ENCODE data around the gene RNU6-9. TPM values are rescaled to one million over a fixed set of nuclear protein-coding genes. Genes with fewer than 3 reads are reported as not detected.

The RNU6-9 gene
- total RNA-seq, 1 donor, result not detected

DNA sequence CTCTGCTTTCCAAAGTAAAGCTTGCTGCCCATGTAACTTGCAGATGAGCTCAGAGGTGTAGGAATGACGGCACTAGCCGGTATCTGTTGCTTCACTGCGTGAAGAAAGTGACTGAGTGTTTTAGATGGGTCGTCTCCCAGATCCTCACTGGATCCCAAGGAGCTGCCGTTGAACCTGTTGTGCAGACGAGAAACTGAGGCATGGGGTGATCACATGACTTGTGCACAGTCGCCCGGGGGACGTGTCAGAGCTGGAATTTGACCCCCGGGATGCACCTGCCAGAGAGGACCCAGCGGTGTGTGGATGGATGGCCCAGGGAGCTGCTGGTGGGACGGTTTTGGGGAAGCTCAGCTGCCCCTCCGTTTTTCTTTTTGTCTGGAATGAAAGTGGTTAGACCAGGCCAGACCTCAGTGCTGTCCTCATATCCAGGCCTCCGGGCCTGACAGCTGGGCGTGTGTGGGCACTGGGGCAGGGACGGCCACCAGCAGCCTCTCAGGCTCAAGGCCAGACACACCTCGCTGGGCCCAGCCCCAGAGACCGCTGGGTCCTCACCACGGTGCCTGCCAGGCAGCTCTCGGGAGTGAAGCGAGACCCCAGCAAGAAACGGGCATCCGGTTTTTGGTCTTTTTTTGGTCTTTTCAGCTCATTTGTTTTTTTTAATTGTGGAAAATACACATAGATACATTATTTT lies 45.1 kb downstream of the RNU6-9 start:
- Histone ChIP-seq H3K79me2 (ENCODE audit: insufficient read depth, low read length) (peaks cover 58% of the 10 kb centered on the region), H2AFZ (ENCODE audit: low read length) (no peak overlapping the region), H3K4me3 (ENCODE audit: insufficient read depth, low read length) (no peak overlapping the region), H3K27ac (ENCODE audit: low read depth, low read length) (no peak overlapping the region), H3K9me3 (ENCODE audit: low read depth, low read length) (no peaks in the 10 kb centered on the region), H3K4me2 (ENCODE audit: insufficient read depth, low read length) (no peak overlapping the region), H3K36me3 (ENCODE audit: insufficient read depth, low read length) (peaks cover 2% of the 10 kb centered on the region), H3K27me3 (ENCODE audit: insufficient read depth, low read length) (no peaks in the 10 kb centered on the region), H4K20me1 (ENCODE audit: insufficient read depth, low read length) (peaks cover 27% of the 10 kb centered on the region), H3K4me1 (ENCODE audit: insufficient read depth, low read length) (peaks cover 20% of the 10 kb centered on the region)
- DNase-seq (ENCODE audit: insufficient read length, low spot score, missing footprints), result no peak
- TF ChIP-seq, protein P1, sequence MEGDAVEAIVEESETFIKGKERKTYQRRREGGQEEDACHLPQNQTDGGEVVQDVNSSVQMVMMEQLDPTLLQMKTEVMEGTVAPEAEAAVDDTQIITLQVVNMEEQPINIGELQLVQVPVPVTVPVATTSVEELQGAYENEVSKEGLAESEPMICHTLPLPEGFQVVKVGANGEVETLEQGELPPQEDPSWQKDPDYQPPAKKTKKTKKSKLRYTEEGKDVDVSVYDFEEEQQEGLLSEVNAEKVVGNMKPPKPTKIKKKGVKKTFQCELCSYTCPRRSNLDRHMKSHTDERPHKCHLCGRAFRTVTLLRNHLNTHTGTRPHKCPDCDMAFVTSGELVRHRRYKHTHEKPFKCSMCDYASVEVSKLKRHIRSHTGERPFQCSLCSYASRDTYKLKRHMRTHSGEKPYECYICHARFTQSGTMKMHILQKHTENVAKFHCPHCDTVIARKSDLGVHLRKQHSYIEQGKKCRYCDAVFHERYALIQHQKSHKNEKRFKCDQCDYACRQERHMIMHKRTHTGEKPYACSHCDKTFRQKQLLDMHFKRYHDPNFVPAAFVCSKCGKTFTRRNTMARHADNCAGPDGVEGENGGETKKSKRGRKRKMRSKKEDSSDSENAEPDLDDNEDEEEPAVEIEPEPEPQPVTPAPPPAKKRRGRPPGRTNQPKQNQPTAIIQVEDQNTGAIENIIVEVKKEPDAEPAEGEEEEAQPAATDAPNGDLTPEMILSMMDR (IDR thresholded peaks at IDR 0.05; ENCODE audit: extremely low read depth, low read depth, low read length), result no peak

DNA sequence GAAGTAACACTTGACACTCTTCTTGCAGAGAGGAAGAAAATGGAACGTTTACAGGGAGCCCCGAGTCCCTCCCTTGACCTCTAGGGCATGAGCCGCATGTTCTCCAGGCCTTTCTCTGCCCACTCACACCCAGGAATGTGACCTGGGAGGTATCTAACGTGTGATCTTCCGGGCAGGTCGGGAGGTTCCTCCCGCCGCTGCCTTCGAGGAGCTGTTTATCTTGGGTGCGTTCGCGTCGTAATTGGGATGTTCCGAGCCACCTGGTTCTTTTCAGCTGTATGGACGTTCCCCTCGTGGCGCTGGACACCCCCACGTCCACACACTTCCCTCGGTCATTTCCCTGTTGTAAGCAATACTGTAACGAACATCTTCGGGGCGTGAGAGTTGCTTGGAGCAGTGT lies 46.2 kb downstream of the RNU6-9 start:
- Histone ChIP-seq H3K79me2 (ENCODE audit: insufficient read depth, low read length) (peaks cover 55% of the 10 kb centered on the region), H3K36me3 (ENCODE audit: insufficient read depth, low read length) (peaks cover 2% of the 10 kb centered on the region), H3K27ac (ENCODE audit: low read depth, low read length) (no peak overlapping the region)

DNA sequence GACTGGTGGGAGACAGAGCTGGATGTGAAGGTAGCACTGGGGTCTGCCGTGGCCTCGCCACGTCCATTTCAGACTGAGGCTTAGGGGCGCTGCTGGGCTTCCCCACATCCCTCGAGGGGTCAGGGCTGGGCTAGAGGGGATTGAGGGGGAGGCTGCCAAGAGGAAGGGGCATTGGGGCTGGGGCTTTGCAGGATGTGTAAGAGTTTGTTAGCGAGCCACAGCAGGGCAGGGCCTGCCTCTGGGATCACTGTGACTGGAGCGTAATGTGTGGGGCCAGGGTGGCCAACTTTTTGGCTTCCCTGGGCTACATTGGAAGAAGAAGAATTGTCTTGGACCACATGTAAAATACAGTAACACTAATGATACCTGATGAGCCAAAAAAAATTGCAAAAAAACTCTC lies 46.6 kb downstream of the RNU6-9 start:
- Histone ChIP-seq H3K4me1 (ENCODE audit: insufficient read depth, low read length) (peaks cover 12% of the 10 kb centered on the region), H3K36me3 (ENCODE audit: insufficient read depth, low read length) (peaks cover 2% of the 10 kb centered on the region), H2AFZ (ENCODE audit: low read length) (no peak overlapping the region), H3K4me3 (ENCODE audit: insufficient read depth, low read length) (no peak overlapping the region), H3K79me2 (ENCODE audit: insufficient read depth, low read length) (peaks cover 52% of the 10 kb centered on the region), H3K9me3 (ENCODE audit: low read depth, low read length) (no peaks in the 10 kb centered on the region), H3K27me3 (ENCODE audit: insufficient read depth, low read length) (no peaks in the 10 kb centered on the region), H3K4me2 (ENCODE audit: insufficient read depth, low read length) (no peak overlapping the region), H4K20me1 (ENCODE audit: insufficient read depth, low read length) (peaks cover 35% of the 10 kb centered on the region), H3K27ac (ENCODE audit: low read depth, low read length) (peak overlapping the region; percentile 50)
- TF ChIP-seq, protein P1 (IDR thresholded peaks at IDR 0.05; ENCODE audit: extremely low read depth, low read depth, low read length), result no peak
- no peak for DNase-seq (ENCODE audit: insufficient read length, low spot score, missing footprints)

More for the DNA sequence above, 46.2 kb downstream of the RNU6-9 start:
- Histone ChIP-seq H3K4me3 (ENCODE audit: insufficient read depth, low read length) (no peak overlapping the region), H3K4me1 (ENCODE audit: insufficient read depth, low read length) (peaks cover 12% of the 10 kb centered on the region), H3K27me3 (ENCODE audit: insufficient read depth, low read length) (no peaks in the 10 kb centered on the region), H3K9me3 (ENCODE audit: low read depth, low read length) (no peaks in the 10 kb centered on the region), H2AFZ (ENCODE audit: low read length) (no peak overlapping the region), H4K20me1 (ENCODE audit: insufficient read depth, low read length) (peaks cover 30% of the 10 kb centered on the region), H3K4me2 (ENCODE audit: insufficient read depth, low read length) (no peak overlapping the region)
- no peak for DNase-seq (ENCODE audit: insufficient read length, low spot score, missing footprints)
- TF ChIP-seq, protein P1 (IDR thresholded peaks at IDR 0.05; ENCODE audit: extremely low read depth, low read depth, low read length), result no peak

GRCh38 chr19:940591-941291 lies 47.5 kb downstream of the RNU6-9 start:
- peaks cover 2% of the 10 kb centered on the region for H3K36me3 ChIP-seq (ENCODE audit: insufficient read depth, low read length)
- H3K79me2 ChIP-seq (ENCODE audit: insufficient read depth, low read length), result peaks cover 57% of the 10 kb centered on the region
- H2AFZ ChIP-seq (ENCODE audit: low read length), result peak overlapping the region; percentile 35
- H3K27ac ChIP-seq (ENCODE audit: low read depth, low read length), result peak overlapping the region; percentile 72
- H3K4me2 ChIP-seq (ENCODE audit: insufficient read depth, low read length), result peak overlapping the region; percentile 79
- peak; percentile 98 for DNase-seq (ENCODE audit: insufficient read length, low spot score, missing footprints)
- H3K27me3 ChIP-seq (ENCODE audit: insufficient read depth, low read length), result no peaks in the 10 kb centered on the region
- peaks cover 42% of the 10 kb centered on the region for H4K20me1 ChIP-seq (ENCODE audit: insufficient read depth, low read length)
- peaks cover 12% of the 10 kb centered on the region for H3K4me1 ChIP-seq (ENCODE audit: insufficient read depth, low read length)
- peak overlapping the region; percentile 67 for H3K4me3 ChIP-seq (ENCODE audit: insufficient read depth, low read length)
- TF ChIP-seq, protein P1 (IDR thresholded peaks at IDR 0.05; ENCODE audit: extremely low read depth, low read depth, low read length), result no peak
- no peaks in the 10 kb centered on the region for H3K9me3 ChIP-seq (ENCODE audit: low read depth, low read length)

All from osteoblast (primary cell).